NCI-H1436 treated with DMSO at 0.1 percent for 48 hours (cell line): ENCODE measurements around the gene LGI4.
"Not testable (repeated sequence)": the region's sequence is repeated elsewhere in the genome, so short reads cannot be mapped to it uniquely, and the experiment has no call there.

ENCODE experiments used
- DNase-seq: peaks from one replicate; lab custom pipeline; 2025; lab: John Stamatoyannopoulos, UW

Gene LGI4

DNA sequence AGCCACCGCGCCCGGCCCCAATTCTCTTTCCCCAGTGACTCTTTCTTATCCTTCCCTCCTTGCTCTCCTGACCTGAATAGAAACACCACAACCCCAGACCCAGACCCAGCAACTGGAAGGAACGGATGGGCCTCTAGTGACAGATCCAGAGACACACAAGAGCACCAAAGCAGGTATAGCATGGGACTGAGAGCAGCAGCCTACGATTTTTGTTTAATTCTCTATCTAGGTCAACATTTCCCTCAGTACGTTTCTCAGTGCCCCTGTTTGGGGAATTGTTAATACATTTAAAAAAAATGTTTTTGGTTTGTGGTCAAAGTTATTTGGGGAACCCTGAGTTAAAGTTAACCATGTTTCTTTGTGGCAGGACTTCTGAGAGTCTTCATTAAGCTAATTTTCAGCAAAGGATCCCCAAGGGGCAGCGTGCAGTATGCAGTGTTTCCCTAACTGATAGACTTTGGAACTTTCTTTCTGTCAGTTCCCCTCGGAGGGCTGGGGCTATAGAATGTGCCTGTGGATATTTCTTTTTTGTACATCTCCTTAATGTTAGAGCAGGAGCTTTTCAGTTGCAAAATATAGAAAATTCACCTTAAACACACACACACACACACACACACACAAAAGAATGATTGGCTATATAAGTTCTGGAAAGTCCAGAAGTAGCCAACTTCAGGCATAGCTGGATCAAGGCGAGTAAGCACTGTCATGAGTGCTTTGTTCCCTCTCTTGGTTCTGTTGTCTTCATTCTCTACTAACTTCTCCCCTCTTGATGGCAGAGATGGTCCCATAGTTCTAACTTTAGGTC lies 26.0 kb upstream of the LGI4 start:
- no peak for DNase-seq

DNA sequence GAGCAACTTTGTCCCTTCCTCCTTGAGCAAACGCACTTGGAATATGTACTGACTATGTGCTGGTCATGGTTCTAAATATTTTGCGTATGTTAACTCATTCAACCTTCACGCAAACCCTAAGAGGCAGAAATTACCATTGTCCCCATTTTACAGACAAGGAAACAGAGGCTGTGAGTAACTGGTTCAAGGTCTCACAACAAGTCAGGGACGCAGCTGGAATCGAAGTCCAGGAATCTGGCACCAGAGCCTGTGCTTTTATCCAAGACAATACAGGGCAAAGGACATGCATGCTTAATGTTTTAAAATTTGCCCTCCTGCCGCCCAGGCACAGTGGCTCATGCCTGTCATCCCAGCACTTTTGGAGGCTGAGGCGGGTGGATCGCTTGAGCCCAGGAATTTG lies 24.7 kb upstream of the LGI4 start:
- no peak for DNase-seq

DNA sequence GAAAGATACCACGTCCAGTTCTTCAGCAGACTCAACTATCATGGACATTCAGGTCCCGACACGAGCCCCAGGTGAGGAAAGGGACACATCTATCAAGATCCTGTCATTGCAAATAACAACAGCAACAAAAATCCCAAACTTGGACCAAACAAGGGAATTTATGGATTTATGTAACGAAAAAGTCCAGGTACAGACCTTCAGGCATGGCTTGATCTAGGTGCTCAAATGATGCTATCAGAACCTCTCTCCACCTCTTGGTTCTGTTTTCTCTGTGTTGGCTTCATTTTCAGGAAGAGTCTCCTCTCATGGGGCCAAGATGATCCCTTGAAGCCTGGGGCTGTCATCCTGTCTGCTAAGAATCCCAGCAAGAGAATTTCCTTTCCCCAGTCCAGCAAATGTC lies 22.6 kb upstream of the LGI4 start:
- no peak for DNase-seq

DNA sequence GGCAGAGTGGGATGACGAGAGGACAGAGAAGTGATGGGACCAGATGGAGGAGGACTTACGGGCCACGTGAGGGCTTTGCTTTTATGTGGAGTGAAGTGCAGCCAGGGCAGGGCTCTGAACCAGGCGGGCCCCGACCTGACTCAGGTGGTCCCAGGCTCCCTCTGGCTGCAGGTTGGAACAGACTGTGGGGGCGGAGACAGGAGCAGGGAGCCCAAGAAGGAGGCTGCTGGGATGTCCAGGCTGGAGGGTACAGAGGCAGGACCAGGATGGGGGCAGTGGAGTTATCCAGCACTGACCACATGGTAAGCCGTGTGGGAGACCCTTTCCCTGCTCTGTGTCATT lies 21.8 kb upstream of the LGI4 start:
- no peak for DNase-seq

DNA sequence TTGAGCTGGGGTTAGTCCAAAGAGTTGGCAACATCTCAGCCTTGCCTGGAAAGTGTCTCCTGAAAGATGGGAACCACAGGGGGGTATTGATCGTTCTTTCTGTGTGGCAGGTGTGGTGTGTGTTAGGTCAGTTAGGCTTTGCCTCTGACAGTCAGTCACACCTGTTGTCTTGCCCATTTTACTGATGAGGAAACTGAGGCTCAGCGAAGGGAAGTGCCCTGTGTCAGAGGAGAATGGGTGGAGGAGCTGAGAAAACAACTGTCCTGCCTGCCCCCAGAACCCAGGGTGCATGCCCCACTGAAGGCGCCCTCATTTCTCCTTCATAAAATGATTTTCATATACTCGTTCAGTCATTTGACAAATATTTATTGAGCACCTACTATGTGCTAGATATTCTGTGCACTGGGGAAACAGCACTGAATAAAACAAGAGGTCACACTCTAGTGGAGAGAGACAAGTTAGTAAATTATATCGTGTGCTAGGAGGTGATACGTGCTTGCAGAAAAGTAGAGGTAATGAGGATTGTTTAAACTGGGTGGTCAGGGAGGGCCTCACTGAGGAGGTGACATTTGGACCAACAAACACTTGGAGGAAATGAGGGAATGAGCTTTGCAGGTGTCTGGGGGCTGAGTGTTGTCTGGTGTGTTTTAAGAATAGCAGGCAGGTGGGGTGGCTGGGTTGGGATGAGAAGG lies 21.3 kb upstream of the LGI4 start:
- no peak for DNase-seq

DNA sequence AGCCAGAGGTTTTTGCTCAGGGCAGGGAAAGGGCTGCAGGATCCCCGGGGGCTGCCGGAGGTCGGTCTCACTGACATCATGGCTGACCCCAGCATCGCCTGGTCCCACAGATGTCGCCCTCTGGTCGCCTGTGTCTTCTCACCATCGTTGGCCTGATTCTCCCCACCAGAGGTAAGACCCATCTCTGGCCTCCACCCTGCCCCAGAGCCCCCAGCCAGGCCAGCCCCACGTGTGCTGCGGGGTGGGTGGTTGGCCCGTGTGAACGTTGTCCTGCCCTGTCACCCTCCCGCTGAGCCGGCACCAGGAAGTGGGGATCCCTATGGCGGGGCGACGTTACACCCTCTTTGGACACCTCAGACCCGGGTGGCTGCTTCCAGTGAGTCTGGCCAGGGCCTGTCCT lies 20.6 kb upstream of the LGI4 start:
- no peak for DNase-seq

DNA sequence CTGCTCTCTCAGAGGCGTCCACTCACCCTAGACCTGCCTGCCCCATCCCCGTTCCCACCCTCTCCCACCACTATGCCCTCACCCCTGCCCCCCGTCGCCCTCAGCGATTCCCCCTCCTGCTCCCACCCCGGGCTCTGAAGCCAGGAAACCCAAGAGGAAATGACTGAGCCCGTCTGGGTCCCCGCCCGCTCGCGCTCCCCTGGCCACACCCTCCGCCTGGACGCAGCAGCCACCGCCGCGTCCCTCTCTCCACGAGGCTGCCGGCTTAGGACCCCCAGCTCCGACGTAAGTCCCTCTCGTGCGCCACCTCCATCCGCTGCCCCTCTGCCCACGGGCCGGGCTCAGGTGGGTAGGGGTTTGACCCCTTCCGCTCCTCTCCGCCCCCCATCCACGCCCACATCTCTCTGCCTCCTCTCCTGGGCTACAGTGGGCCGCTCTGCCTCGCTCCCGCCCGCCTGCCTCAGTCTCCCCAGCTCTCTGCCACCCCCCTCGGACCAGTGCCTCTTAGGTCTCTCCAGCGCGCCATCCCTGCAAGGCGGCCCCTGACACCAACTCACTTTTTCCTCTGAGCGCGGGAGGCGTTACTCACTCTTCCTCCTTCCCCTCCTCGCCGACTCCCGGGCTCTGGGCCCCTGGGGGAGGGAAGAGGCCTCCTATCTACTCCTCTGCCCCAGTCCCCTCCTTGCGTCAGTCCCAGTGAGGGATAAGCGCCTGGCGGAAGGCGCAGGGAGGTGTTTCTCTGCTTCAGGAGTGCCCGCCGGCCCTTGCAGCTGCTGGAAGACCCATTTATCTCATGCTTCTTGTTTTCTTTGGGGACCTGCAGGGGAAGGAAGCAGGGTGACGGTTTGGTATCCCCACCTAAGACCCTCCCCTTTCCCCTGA lies 19.9 kb upstream of the LGI4 start, which contains the start of gene FXYD5:
Gene FXYD5, plus strand, starts transcription at position 211 of the 882 bp plus-strand sequence. CDS start 816 bp downstream, outside the sequence.
- no peak for DNase-seq

DNA sequence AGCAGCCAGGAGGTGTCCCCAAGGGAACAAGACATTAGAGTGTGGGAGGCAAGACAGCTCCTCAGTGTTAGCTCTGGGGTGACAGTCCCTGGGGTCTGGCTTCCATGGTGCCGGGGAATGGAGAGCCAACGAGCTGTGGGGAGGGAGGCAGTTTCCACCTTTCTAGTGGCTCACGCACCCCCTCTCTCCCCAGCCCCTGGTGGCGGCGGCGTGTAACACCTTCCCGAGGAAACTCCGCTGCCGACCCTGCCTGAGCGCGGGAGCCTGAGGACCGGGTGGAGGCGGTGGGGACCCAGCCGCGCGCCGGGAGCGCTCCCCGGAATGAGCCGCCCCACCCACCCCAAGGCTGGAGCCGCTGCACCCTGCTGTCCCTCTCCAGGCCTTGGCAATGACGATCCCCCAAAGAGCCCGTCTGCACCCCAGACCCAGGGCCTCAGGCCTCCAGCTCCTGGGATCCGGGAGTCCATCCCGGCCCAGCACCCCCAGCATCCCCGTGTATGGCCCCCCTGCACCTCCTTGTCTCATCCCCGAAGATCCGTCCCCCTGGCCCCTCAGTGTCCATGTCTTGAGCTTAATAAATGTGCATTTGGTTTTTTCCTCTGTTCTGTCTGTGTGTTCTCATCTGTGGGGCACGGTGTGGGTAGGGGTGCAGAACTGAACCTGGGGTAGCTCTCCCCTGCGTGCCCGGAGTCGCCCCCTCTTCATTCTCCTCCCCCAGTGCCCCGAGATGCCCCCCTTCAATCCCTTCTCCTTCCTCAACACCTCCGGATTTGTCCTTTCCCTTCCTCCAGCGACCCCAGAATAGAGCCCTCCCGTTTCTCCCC lies 19.1 kb upstream of the LGI4 start:
- no peak for DNase-seq

DNA sequence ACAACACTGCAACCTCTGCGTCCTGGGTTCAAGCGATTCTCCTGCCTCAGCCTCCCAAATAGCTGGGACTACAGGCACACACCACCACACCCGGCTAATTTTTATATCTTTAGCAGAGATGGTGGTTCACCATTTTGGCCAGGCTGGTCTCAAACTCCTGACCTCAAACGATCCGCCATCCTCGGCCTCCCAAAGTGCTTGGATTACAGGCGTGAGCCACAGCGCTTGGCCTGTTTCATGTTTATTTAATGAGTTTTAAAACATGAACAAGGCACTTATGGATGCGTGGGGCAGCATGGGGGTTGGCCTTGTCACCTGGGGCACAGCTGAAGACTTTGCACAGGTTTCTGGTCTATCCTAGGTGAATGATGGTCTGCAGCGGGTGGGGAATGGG lies 18.3 kb upstream of the LGI4 start:
- DNase-seq: not testable (repeated sequence)

DNA sequence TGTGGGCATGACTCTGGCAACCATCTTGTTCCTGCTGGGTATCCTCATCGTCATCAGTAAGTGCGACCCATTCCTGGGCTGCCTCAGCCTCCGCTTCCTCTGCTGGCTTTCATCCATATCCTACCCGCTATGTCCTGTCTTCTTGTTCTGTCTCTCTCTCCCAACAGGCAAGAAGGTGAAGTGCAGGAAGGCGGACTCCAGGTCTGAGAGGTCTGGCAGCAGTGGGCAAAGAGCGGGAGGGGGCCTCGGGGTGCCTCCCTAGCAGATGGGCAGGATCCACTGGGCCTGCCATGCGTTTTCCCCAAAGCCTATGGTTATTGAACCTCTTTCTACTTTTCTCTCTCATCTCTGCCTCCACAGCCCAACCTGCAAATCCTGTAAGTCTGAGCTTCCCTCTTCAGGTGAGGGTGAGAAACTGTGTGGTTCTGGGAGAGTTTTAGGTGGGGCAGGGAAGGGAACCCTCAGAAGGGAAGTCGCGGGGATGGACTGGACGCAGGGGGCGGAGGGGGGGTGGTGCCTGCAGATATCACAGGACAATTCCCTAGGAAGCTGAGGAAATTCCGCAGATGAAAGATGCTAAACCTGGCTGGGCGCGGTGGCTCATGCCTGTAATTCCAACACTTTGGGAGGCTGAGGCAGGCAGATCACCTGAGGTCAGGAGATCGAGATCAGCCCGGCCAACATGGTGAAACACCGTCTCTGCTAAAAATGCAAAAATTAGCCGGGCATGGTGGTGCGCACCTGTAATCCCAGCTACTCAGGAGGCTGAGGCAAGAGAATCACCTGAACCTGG lies 16.6 kb upstream of the LGI4 start:
- no peak for DNase-seq

DNA sequence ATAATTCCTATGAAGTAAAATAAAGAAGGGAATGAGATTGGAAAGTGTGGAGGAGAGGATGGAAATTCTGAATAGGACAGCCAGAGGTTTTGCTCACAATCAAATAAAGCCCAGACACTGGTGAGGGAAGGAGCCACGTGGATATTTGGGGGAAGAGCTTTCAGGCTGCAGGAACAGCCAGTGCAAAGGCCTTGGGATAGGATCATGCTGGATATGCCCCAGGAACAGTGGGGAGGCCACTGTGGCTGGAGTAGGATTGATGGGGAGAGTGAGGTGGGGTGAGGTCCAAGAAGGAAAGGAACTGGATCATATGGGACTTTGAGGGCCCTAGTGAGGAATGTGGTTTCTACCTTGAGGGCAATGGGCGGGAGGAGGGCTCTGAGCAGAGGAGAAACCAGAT lies 15.6 kb upstream of the LGI4 start:
- DNase-seq: no peak

DNA sequence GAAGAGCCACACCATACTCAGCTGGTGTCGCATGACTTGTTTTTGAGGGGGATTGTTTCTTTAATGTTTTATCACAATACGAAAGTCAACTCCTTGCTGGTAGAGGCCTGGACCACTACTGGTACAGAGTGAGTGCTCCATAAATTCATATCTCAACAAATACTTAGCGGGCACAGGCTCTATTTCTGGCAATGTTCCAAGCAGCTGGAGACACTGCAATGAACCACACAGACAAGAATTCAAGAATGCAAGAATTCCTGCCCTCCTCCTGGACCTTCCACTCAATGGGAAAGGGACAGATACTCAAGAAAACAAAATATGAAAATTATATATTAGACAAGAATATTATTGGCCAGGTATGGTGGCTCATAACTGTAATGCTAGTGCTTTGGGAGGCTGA lies 14.6 kb upstream of the LGI4 start:
- DNase-seq: no peak

DNA sequence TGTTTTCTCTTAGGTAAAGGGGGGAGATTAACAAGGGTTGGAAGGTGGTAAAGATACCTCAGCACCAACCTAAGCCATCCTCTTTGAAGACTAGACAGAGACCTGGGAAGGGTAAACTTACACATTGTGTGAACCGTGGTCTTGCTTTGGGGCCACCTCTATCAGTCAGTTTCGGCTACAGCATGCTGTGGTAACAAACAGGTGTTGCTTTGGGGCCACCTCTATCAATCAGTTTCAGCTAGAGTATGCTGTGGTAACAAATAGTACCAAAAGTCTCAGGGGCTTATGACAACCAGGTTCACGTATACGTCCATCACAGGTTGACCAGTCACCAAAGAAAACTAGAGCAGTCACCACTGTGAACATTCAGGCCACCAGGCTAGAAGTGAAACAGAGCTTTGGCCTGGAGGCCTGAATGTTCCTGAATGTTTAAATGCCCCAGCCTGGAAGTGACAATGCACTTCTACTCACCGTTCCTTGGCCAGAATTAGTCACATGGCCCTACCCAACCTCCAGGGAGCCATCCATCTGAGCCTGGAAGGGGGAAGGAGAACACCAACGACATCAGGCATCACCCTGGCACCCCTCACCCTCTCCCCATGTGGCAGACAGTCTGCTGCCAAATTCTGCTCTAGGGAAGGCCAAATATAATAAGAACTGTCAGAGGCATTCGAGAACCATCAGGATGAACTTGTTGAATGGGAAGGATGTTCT lies 12.0 kb upstream of the LGI4 start:
- no peak for DNase-seq

DNA sequence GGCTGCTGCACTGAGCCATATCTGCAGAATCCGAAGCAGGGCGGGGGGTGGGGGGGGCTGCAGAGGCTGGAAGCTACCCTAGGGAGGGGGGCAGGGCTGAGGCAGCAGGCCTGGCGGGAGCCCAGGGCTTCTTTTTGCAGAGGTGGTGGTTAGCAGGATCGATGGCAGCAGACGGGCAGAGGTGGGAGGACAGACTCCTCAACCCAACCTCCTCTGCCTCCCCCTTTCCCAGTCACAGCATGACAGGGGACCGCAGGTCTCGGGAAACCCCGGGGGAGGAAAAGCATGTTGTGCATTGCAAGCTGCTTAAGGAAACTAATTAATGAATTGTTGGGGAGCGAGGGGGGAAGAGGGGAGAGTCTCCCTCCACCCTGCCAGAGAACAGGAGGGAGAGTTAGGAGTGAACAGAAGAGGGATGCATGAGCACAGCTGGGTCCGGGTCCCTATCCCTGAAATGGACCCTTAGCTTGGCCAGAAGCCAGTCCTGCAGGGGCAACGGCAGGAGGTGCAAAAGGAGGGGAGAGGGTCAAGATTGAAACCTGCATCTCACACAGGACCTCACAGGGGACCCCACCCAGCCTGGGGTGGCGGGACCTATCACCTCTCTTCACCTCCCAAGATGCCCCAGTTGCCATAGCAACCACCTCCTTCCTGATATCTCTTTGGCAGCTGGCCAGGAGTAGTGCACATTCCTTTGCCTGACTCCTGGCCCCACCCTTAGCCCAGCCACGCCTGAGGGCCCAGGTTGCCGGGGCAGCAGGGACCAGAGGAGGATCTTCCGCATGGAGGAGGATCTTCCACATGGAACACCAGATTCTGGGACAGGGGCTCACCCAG lies 10.0 kb upstream of the LGI4 start:
- no peak for DNase-seq

DNA sequence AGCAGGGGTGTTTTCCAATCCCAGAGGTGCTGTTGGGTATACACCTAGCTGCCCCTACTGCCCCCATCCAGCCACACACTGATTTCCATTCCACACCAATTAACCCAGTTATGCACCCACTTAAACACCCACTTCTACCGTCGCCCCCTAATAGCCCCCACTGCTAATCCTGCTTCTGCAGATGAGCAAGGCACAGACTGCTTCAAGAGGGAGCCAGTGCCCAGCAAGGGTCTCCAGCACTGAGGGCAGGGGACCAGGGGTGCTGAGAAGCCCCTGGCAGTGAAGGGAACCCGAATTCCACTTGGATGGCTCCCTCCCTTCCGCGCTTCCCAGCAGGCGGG lies 9.4 kb upstream of the LGI4 start:
- no peak for DNase-seq

DNA sequence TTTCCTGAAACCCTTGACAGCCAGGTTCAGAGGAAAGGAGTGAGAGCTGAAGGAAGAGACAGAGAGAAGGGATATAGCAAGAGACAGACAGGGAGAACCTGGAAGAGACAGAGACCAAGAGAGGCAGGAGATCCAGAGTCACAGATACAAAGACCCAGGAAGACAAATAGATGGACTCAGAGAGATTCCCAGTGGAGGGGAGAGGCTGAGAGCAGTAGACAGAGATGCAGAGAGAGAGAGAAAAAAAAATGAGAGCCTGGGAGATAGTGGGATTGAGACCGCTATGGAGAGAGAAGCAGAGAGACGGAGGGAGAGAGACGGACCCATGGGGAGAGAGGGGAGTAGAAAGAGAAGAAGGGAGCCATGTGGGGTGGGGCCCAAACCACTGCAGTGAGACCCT lies 9.0 kb upstream of the LGI4 start:
- DNase-seq: no peak

DNA sequence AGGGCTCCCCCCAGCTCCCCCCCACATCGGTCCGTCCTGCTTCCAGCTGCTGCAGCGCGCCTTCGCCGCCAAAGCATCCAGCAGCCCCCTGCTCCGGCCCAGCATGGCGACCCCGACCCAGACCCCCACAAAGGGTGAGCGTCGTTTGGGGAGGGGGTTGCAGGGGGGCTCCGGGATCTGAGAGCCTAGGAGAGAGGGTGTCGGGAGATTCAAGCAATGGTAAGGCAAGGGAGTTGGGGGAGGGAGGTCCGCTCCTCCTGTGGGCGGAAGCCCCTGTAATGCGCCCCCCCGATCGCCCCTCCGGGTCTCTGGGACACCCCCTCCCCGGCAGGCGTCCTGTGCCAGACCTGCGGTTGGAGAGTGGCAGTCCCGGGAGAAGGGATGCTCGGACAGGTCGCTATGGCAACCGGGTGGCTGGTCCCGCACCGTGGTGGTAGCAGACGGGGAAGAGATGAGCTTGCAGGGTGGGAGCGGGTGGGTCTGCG lies 8.4 kb upstream of the LGI4 start, which contains the start of gene FXYD7:
Gene FXYD7, plus strand, starts transcription at position 25 of the 485 bp plus-strand sequence. Its CDS starts 79 bp downstream, at position 104.
- no peak for DNase-seq

DNA sequence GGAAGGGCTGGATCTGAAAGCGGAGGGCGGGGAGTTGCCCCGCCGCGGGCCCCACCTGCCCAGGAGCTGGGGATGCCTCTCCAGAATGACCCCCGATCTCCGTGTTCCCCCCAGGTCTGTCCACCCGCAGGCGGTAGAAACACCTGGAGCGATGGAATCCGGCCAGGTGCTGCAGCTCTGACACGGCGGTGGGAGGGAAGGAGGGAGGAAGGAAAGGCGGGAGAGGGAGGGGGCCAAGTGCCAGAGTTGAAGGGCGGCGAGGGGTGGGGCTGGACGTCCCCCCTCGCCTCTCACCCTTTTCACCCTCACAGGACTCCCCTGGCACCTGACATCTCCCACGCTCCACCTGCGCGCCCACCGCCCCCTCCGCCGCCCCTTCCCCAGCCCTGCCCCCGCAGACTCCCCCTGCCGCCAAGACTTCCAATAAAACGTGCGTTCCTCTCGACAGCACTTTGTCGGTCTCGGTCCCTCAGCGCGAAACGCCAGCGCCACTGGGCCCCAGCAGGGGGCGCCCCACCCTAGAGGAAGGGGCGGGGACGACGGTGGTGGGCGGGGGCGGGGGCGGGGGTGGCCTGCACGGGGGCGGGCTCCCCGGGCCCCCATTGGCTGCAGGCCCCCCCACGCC lies 7.9 kb upstream of the LGI4 start:
- no peak for DNase-seq
